Stimulated activated naive CD8-positive, alpha-beta T cell treated with anti-CD3 and anti-CD28 coated beads, Interleukin-15, Interleukin-2, amounts not matched to agents 100 ng/mL and 50 ng/mL, for 24 hours (primary cell): Measurements from ENCODE around the gene MAST4.
"Not testable (repeated sequence)": the region's sequence is repeated elsewhere in the genome, so short reads cannot be mapped to it uniquely, and the experiment has no call there.

Experiments used
- H3K27ac Mint-ChIP-seq: one replicate; pipeline ENCODE4 v1.8.0; 2021; ENCODE audit warnings: mild to moderate bottlenecking, mixed read lengths
- H3K27me3 Mint-ChIP-seq: one replicate; pipeline ENCODE4 v1.8.0; 2021; ENCODE audit warnings: mixed read lengths
- H3K36me3 Mint-ChIP-seq: one replicate; pipeline ENCODE4 v1.8.0; 2021; ENCODE audit warnings: low read depth, mixed read lengths
- H3K4me1 Mint-ChIP-seq: one replicate; pipeline ENCODE4 v1.8.0; 2021; ENCODE audit warnings: low read depth, mixed read lengths
- H3K4me3 Mint-ChIP-seq: one replicate; pipeline ENCODE4 v1.8.0; 2021; ENCODE audit warnings: mild to moderate bottlenecking, mixed read lengths
- H3K9me3 Mint-ChIP-seq: one replicate; pipeline ENCODE4 v1.8.0; 2021; ENCODE audit warnings: mixed read lengths

Gene MAST4

DNA sequence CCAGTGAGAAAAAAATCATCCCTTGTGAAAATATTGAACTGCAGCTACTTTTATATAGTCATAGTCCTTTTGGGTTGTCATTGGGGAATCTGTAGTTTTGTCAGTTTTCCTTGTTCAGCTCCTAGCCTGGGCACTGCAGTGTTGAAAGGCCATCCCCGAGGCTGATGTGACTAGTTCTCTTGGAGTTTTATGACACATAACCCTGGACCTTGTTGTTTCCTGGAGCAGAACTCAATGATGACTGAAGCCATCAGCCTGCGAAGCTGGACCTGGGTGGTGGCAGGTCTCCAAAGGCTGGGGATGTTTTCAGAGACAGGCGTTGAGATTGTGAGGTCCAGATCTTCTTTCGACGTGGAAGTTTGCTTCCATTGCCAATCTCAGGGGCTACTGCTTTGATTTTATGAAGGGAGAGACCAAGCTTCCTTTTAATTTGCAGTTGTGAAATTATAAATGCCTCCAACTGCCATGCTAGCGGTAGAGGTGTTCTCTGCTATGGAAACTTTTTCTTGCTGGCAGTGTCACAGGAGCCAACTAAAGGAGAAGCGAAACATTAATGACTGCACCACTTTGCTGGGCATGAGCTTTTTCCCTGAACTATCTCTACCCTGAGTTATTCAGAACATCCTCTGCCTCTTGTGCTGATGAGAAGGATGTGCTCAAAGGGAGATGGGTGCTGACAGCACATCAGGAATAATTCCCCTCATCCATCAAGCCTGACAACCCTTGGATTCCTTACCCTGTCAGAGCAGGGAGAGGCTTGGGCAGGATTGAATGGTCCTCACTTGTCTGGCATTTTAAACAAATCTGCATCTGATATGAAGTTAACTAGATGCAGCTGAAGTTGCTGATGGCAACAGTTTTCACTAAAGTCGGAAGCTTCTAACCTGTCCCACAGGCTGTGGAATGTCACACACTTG lies 209.6 kb downstream of the MAST4 start:
- Mint-ChIP-seq H3K36me3 (no peaks in the 10 kb centered on the region), H3K27me3 (peaks cover 24% of the 10 kb centered on the region), H3K27ac (no peak overlapping the region), H3K9me3 (no peaks in the 10 kb centered on the region), H3K4me1 (no peaks in the 10 kb centered on the region), H3K4me3 (no peak overlapping the region)

GRCh38 chr5:66807743-66808142 lies 211.6 kb downstream of the MAST4 start:
- H3K9me3 Mint-ChIP-seq: no peaks in the 10 kb centered on the region

GRCh38 chr5:66808663-66809062 lies 212.5 kb downstream of the MAST4 start:
- Mint-ChIP-seq H3K27ac (no peak overlapping the region), H3K27me3 (peaks cover 26% of the 10 kb centered on the region), H3K4me3 (no peak overlapping the region), H3K4me1 (no peaks in the 10 kb centered on the region), H3K9me3 (no peaks in the 10 kb centered on the region), H3K36me3 (no peaks in the 10 kb centered on the region)

More at GRCh38 chr5:66807743-66808142, 211.6 kb downstream of the MAST4 start:
- Mint-ChIP-seq H3K4me3 (no peak overlapping the region), H3K36me3 (no peaks in the 10 kb centered on the region), H3K4me1 (no peaks in the 10 kb centered on the region), H3K27me3 (peaks cover 24% of the 10 kb centered on the region), H3K27ac (no peak overlapping the region)

- H3K4me1 Mint-ChIP-seq: no peaks in the 10 kb centered on the region
- no peaks in the 10 kb centered on the region for H3K9me3 Mint-ChIP-seq
- H3K27ac Mint-ChIP-seq: no peak overlapping the region
- peaks cover 19% of the 10 kb centered on the region for H3K27me3 Mint-ChIP-seq
- no peak overlapping the region for H3K4me3 Mint-ChIP-seq
- no peaks in the 10 kb centered on the region for H3K36me3 Mint-ChIP-seq
These were observed 214.0 kb downstream of the MAST4 start for GRCh38 chr5:66810151-66810550.

GRCh38 chr5:66810848-66811261 lies 214.7 kb downstream of the MAST4 start:
- Mint-ChIP-seq H3K27me3 (peaks cover 19% of the 10 kb centered on the region), H3K27ac (no peak overlapping the region), H3K36me3 (no peaks in the 10 kb centered on the region), H3K4me1 (no peaks in the 10 kb centered on the region), H3K9me3 (no peaks in the 10 kb centered on the region), H3K4me3 (no peak overlapping the region)

DNA sequence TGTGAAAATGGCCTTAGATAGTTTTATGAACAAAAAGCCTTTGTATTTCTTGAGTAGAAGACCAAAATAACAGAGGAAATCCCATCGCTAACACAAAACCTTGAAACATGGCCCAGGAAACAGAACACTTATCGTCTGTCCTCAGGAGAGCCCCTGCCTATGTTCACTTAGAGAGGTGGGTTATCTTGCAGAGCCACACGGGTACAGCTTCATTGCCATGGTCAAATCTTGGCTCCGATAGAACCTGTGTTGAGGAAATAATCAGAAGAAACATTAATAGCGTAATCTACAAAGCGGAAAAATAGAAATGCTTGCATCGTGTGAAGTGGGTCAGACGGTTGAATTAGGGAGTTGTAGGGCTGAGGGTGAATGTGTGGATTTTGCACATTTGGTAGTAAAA lies 216.1 kb downstream of the MAST4 start:
- Mint-ChIP-seq H3K27ac (no peak overlapping the region), H3K36me3 (no peaks in the 10 kb centered on the region), H3K27me3 (peaks cover 10% of the 10 kb centered on the region), H3K4me3 (no peak overlapping the region), H3K9me3 (no peaks in the 10 kb centered on the region), H3K4me1 (no peaks in the 10 kb centered on the region)

DNA sequence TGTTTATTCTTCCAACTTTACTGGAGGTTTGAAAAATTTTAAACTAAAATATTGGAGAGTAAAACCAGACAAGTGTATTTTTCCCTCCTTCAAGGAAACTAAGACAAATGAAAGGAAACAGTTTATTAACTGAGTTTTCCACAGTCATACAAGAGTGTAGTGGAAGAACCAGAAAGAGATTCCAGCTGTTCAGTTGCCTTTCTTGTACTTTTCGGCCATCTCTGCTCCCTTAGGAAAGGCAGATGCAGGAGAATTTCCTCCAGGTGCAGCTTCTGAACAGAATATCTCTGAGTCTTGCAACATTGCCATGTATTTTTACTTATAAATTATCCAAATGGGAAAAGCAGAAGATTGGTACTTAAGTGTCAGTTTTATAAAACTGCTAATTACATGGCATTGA lies 217.1 kb downstream of the MAST4 start:
- no peaks in the 10 kb centered on the region for H3K9me3 Mint-ChIP-seq
- H3K27ac Mint-ChIP-seq: no peak overlapping the region
- H3K4me3 Mint-ChIP-seq: no peak overlapping the region
- H3K27me3 Mint-ChIP-seq: peaks cover 5% of the 10 kb centered on the region
- no peaks in the 10 kb centered on the region for H3K4me1 Mint-ChIP-seq
- H3K36me3 Mint-ChIP-seq: no peaks in the 10 kb centered on the region

DNA sequence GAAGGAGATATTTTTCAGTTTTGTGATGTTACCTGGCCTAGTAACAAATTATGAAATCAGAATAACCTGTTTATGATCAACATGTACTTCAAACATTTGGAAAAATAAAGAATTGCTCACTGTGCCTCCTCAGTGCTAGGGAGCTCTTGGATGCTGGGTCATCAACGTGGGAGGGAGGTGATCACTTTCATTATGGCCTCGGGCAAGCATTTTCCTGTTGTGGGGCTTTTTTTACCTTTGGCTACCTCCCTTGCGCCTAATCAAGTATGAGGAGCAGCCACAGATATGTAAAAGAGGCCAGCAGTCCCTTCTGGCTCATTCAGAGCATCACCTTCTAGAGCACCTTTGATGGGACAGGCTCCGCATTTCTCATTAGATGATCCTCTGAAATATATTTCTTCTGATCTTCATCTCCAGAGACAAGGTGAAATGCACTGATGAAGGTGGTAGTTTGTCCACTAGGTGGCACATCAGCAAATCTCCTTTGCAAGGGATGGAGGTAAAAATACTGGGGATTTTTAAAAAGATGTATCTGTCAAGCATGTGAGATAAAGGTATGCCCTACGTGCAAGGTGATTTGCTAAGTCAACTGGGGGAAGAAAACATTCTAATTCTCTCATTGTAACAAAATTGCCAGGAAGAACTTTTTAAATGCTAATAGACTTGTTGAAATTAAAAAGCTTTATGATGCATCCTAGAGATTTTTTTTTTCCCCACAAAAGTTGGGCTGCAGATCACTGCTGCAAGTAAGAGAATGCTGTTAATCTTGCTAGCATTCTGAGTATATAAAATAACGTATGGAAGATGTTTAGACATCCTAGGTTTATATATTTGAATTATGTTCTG lies 218.2 kb downstream of the MAST4 start:
- H3K4me3 Mint-ChIP-seq: no peak overlapping the region
- H3K36me3 Mint-ChIP-seq: no peaks in the 10 kb centered on the region
- H3K27ac Mint-ChIP-seq: no peak overlapping the region
- no peaks in the 10 kb centered on the region for H3K9me3 Mint-ChIP-seq
- peaks cover 5% of the 10 kb centered on the region for H3K27me3 Mint-ChIP-seq
- H3K4me1 Mint-ChIP-seq: no peaks in the 10 kb centered on the region

- Mint-ChIP-seq H3K4me1 (peaks cover 22% of the 10 kb centered on the region), H3K36me3 (no peaks in the 10 kb centered on the region), H3K9me3 (no peaks in the 10 kb centered on the region)
These were observed 222.2 kb downstream of the MAST4 start for GRCh38 chr5:66818304-66818934.

DNA sequence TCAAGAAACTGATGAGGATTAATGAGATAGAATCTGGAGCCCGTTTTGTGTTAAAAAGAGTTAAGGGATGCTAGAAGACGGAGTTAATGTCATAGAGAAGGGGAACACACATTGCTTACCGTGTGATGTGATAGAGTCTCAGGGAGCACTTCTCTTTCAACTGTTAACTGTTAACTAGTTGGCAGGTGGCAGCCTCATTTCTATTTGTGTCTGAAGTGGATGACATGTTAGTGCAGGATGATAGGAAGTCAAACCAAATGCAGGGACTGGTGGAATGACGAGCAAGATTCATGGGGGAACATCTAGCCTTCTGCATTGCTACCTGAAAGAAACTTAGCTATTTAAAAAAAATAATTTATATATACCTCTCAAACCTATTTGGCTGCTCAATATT lies 222.7 kb downstream of the MAST4 start:
- H3K4me1 Mint-ChIP-seq: peaks cover 27% of the 10 kb centered on the region
- peaks cover under 1% of the 10 kb centered on the region for H3K27me3 Mint-ChIP-seq
- H3K36me3 Mint-ChIP-seq: no peaks in the 10 kb centered on the region
- H3K9me3 Mint-ChIP-seq: peaks cover 1% of the 10 kb centered on the region
- no peak overlapping the region for H3K27ac Mint-ChIP-seq
- no peak overlapping the region for H3K4me3 Mint-ChIP-seq

More at GRCh38 chr5:66818304-66818934, 222.2 kb downstream of the MAST4 start:
- Mint-ChIP-seq H3K27me3 (peaks cover 5% of the 10 kb centered on the region), H3K4me3 (no peak overlapping the region), H3K27ac (no peak overlapping the region)

- Mint-ChIP-seq H3K4me3 (no peak overlapping the region), H3K4me1 (peaks cover 32% of the 10 kb centered on the region), H3K27me3 (no peaks in the 10 kb centered on the region), H3K9me3 (peaks cover 6% of the 10 kb centered on the region), H3K36me3 (no peaks in the 10 kb centered on the region), H3K27ac (no peak overlapping the region)
These were observed 224.5 kb downstream of the MAST4 start for GRCh38 chr5:66820630-66821207.

DNA sequence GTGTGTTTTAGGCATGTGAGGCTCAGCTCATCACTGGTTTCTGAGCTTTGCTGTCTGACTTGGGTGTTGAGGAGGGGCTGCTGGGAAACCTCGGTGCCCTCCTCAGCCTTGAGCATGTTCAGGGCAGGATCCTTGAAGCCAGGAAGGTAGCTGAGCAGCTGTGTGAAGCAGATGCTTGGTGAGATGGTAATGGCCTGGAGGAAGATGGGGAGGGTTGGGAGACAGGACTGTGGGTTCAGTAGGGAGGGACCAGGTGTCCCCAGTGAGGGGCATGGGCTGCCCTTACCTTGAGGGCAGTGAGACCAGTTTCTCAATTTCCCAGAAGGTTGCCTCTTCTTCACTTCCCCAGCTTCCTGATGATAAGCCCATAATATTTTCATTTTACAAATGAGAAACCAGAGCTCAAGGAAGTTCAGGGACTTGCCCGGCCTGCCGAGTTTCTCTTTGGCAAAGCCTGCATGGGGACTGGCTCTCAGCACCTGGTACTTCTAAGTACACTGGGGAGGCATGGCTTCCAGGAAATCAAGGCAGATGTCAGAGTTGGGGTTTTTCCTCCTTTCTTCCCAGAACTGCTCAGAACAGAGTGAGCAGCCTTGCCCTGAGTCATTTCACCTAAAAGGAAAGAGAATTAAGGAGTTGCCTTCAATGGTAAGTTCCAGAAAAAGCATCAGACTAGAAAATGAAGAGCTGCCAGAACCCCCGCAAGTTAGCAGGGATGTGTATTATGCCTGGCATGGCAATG lies 225.7 kb downstream of the MAST4 start:
- peak overlapping the region; percentile 31 for H3K4me3 Mint-ChIP-seq
- H3K27me3 Mint-ChIP-seq: peaks cover 8% of the 10 kb centered on the region
- peaks cover 32% of the 10 kb centered on the region for H3K4me1 Mint-ChIP-seq
- H3K36me3 Mint-ChIP-seq: no peaks in the 10 kb centered on the region
- H3K9me3 Mint-ChIP-seq: peaks cover 6% of the 10 kb centered on the region
- H3K27ac Mint-ChIP-seq: peak overlapping the region; percentile 74

GRCh38 chr5:66822906-66823305 lies 226.7 kb downstream of the MAST4 start:
- peaks cover 34% of the 10 kb centered on the region for H3K4me1 Mint-ChIP-seq
- H3K27ac Mint-ChIP-seq: peak overlapping the region; percentile 72
- not testable (repeated sequence) for H3K36me3 Mint-ChIP-seq, H3K4me3 Mint-ChIP-seq, H3K9me3 Mint-ChIP-seq
- H3K27me3 Mint-ChIP-seq: peaks cover 17% of the 10 kb centered on the region

GRCh38 chr5:66824476-66824875 lies 228.3 kb downstream of the MAST4 start:
- H3K36me3 Mint-ChIP-seq: no peaks in the 10 kb centered on the region
- H3K27ac Mint-ChIP-seq: no peak overlapping the region
- H3K27me3 Mint-ChIP-seq: peaks cover 25% of the 10 kb centered on the region
- H3K9me3 Mint-ChIP-seq: peaks cover 6% of the 10 kb centered on the region
- peaks cover 50% of the 10 kb centered on the region for H3K4me1 Mint-ChIP-seq
- H3K4me3 Mint-ChIP-seq: no peak overlapping the region
